Activated naive CD8-positive, alpha-beta T cell treated with anti-CD3 and anti-CD28 coated beads, Interleukin-2, amount 50 U/mL, for 24 hours (primary cell): ENCODE results near the gene GJA3.

Experiments used
- ATAC-seq: fragments of 150-1000 bp; cut with Tn5 transposase; one replicate; pipeline ENCODE4 v1.10.0; 2021
- DNase-seq: peaks from one replicate; pipeline ENCODE4 v3.0.0; 2021
- H3K27ac Mint-ChIP-seq: one replicate; pipeline ENCODE4 v1.8.0; 2021; ENCODE audit warnings: mild to moderate bottlenecking, mixed read lengths
- H3K27me3 Mint-ChIP-seq: one replicate; pipeline ENCODE4 v1.8.0; 2021; ENCODE audit warnings: mixed read lengths
- H3K36me3 Mint-ChIP-seq: one replicate; pipeline ENCODE4 v1.8.0; 2021; ENCODE audit warnings: low read depth, mixed read lengths
- H3K4me1 Mint-ChIP-seq: one replicate; pipeline ENCODE4 v1.8.0; 2021; ENCODE audit warnings: mixed read lengths
- H3K4me3 Mint-ChIP-seq: one replicate; pipeline ENCODE4 v1.8.0; 2021; ENCODE audit warnings: mild to moderate bottlenecking, moderate library complexity, mixed read lengths
- H3K9me3 Mint-ChIP-seq: one replicate; pipeline ENCODE4 v1.8.0; 2021; ENCODE audit warnings: mixed read lengths

GJA3 gene

DNA sequence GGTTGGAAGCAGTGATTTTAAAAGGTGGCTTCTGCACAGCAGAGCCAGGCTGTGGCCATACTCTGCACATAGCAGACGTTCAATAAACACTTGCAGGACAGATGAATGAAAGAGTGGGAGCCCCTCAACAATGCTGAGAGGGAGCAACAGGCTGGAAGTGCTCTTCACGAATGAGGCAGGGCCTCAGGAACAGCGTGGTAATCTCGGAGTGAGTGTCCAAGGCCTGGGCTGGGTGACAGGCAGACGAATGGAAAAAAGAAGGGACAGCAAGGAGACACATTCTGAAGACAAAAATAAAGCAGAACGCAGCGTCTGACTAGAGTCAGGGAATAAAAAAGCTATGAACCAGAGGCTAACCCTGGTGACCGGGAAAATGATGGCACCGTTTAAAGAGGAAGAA lies 11.1 kb downstream of the GJA3 start:
- Mint-ChIP-seq H3K27me3 (peaks cover 18% of the 10 kb centered on the region), H3K4me1 (no peaks in the 10 kb centered on the region), H3K27ac (no peak overlapping the region), H3K9me3 (no peaks in the 10 kb centered on the region), H3K4me3 (no peak overlapping the region), H3K36me3 (no peaks in the 10 kb centered on the region)
- DNase-seq (no peak), ATAC-seq (no peak)

DNA sequence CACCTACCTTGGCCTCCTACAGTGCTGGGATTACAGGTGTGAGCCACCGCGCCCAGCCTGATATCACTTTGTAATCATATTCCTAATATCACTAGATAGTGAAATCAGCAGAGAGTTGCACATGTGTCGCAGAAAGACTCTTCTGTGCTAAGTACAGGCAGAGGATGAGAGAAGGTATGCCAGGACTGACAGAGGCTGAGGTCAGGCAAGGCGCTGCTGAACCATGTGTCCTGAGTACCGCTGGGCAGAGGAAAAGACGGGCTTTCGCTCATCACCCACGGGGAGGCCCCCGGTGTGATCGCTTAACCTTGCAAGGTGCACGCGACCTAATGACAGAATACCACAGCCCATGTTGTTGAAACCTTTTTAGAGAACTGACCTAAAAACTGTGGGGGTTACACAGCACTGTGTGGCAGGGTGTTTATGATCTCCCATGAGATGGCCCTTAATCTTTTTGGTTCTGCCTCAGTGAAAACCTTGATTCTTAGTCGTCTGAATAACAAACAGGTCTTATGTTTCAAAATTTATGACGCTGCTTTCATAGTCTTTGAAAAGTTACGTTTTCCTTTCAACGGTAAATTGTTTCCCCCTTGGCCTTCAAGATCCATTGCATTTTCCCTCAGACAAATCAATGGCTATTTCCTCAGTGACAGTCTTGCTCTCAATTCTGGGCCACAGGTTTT lies 12.2 kb downstream of the GJA3 start:
- no peaks in the 10 kb centered on the region for H3K4me1 Mint-ChIP-seq
- H3K36me3 Mint-ChIP-seq: no peaks in the 10 kb centered on the region
- H3K9me3 Mint-ChIP-seq: no peaks in the 10 kb centered on the region
- no peak overlapping the region for H3K4me3 Mint-ChIP-seq
- DNase-seq (no peak), ATAC-seq (no peak)
- H3K27me3 Mint-ChIP-seq: peaks cover 24% of the 10 kb centered on the region
- H3K27ac Mint-ChIP-seq: no peak overlapping the region

DNA sequence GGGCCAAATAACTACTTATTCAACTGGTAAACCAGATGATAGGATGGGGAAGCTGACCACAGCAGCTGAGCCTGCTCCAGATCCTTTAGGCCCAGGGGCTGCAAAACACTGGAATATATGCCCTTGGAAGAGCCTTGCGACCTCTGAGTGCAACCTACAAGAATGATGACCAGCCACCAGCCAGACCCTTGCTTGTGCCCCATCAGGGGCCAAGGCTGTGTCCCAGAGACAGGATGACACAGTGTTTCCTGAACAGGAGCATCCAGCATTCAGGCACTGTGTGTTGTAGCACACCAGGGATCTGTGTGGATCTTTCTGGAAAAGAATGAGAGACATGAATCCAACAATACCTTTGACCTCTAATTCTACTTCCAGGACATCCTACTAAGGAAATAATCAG lies 14.5 kb downstream of the GJA3 start:
- H3K36me3 Mint-ChIP-seq: no peaks in the 10 kb centered on the region
- H3K4me1 Mint-ChIP-seq: peaks cover 5% of the 10 kb centered on the region
- H3K27me3 Mint-ChIP-seq: peaks cover 39% of the 10 kb centered on the region
- H3K9me3 Mint-ChIP-seq: no peaks in the 10 kb centered on the region
- no peak for ATAC-seq
- no peak overlapping the region for H3K4me3 Mint-ChIP-seq
- no peak for DNase-seq
- H3K27ac Mint-ChIP-seq: no peak overlapping the region

DNA sequence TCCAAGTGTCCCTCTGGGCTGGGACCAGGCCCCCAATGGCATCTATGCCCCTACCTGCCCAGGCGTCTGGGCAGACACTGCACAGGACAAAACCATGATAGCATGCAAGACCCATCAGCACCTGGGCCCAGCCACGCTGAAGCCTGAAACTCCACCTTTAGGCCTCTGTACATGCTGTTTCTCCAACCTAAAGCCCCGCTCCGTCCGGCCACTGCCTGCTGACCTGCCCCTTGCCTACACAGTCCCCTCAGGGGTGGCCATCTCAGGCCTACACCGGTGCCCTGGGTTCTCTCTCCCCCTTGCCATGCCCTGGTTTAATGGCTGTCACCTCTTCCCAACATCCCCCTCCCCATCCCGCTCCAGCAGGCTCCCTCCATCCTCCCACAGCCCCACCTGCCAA lies 15.3 kb downstream of the GJA3 start:
- Mint-ChIP-seq H3K4me1 (peaks cover 5% of the 10 kb centered on the region), H3K9me3 (no peaks in the 10 kb centered on the region), H3K27me3 (peaks cover 46% of the 10 kb centered on the region), H3K4me3 (no peak overlapping the region), H3K27ac (no peak overlapping the region), H3K36me3 (no peaks in the 10 kb centered on the region)
- no peak for ATAC-seq
- no peak for DNase-seq

DNA sequence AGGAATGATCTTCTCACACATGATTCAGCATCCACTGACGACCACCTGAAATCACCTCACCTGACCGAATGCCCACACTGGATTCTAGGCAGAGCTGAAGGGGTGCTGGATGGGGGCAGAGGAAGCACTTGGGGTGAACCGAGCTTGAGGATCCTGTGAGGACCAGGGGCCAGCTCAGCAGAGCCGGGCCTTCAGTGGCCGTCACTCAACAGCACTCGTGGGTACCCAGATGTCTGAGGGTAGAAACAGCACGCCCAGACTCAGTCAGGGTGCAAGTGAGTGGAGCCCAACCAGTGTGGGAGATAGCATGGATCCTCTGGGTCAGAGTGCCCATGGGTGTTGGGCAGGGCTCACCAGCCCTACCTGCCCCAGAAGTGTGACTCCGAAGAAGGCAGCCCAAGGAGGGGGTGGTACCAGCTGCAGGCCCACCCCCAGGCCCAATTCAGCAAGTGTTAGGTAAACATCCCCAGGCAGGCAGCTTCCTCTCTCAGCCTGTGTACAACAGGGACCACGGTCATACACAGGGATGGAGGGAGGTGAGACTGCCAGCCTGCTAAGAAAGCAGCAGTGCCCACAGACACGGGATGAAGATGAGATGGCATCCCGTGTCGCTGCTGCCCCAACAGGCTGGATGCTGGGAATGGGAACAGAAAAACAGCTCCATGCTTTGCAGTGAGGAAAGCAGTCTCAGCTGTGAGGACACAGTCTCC lies 16.6 kb downstream of the GJA3 start:
- no peak overlapping the region for H3K4me3 Mint-ChIP-seq
- H3K9me3 Mint-ChIP-seq: no peaks in the 10 kb centered on the region
- no peak for ATAC-seq
- no peaks in the 10 kb centered on the region for H3K36me3 Mint-ChIP-seq
- H3K27ac Mint-ChIP-seq: no peak overlapping the region
- no peak for DNase-seq
- peaks cover 47% of the 10 kb centered on the region for H3K27me3 Mint-ChIP-seq
- peaks cover 5% of the 10 kb centered on the region for H3K4me1 Mint-ChIP-seq

DNA sequence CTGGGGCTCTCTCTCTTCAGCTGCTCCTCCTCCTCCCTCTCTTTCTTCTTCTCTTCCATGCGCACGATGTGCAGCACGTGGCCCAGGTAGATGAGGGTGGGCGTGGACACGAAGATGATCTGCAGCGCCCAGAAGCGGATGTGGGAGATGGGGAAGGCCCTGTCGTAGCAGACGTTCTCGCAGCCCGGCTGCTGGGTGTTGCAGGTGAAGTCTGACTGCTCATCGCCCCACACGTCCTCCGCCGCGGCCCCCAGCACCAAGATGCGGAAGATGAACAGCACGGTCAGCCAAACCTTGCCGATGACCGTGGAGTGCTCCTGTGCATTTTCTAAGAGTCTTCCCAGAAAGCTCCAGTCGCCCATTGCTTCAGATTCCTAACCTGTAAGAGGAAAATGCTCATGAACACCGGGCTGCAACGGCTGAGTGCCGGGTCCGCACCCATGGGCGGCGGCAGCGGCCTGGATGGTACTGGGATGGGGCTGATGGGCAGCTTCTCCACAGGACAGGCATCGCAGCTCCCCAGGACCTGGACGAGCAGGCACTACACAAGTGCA lies 17.8 kb downstream of the GJA3 start:
- no peak for DNase-seq
- no peak overlapping the region for H3K4me3 Mint-ChIP-seq
- no peaks in the 10 kb centered on the region for H3K36me3 Mint-ChIP-seq
- H3K9me3 Mint-ChIP-seq: no peaks in the 10 kb centered on the region
- peaks cover 55% of the 10 kb centered on the region for H3K27me3 Mint-ChIP-seq
- no peak for ATAC-seq
- peaks cover 5% of the 10 kb centered on the region for H3K4me1 Mint-ChIP-seq
- no peak overlapping the region for H3K27ac Mint-ChIP-seq

DNA sequence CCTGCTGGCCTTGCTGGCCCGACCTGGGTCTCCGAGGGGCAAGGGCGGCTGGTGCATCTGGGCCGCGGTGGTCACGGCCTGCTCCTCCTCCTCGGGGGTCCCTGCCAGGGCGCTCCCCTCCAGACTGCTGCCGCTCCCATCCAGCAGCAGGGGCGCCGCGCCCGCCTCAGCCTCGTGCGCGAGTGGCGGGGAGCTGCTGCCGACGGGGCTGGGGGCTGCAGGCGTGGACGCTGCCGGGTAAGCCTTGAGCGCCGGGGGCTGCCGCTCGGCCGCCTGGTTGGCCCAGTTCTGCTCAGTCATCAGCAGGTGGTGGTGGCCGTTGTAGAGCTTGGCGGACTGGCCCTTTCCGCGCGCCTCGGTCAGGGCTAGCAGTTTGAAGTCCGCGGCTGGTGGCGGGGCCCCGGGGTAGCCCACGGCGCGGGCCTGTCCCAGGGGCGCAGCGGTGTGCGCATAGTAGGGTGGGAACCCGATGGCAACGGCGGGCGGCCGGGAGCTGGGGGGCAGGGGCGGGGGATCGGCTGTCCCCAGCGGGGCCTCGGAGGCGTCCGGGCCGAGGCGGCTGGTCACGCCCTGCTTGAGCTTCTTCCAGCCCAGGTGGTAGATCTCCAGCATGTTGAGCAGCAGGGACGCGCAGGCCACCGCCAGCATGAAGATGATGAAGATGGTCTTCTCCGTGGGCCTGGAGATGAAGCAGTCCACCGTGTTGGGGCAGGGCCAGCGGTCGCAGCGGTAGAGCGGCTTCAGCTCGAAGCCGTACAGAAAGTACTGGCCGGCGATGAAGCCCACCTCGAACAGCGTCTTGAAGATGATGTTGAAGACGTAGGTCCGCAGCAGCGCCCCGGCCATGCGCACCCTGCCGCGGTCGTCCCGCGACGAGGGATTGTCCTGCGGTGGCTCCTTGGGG lies 18.6 kb downstream of the GJA3 start:
- Mint-ChIP-seq H3K4me1 (peaks cover 5% of the 10 kb centered on the region), H3K9me3 (no peaks in the 10 kb centered on the region), H3K27me3 (peaks cover 58% of the 10 kb centered on the region)

DNA sequence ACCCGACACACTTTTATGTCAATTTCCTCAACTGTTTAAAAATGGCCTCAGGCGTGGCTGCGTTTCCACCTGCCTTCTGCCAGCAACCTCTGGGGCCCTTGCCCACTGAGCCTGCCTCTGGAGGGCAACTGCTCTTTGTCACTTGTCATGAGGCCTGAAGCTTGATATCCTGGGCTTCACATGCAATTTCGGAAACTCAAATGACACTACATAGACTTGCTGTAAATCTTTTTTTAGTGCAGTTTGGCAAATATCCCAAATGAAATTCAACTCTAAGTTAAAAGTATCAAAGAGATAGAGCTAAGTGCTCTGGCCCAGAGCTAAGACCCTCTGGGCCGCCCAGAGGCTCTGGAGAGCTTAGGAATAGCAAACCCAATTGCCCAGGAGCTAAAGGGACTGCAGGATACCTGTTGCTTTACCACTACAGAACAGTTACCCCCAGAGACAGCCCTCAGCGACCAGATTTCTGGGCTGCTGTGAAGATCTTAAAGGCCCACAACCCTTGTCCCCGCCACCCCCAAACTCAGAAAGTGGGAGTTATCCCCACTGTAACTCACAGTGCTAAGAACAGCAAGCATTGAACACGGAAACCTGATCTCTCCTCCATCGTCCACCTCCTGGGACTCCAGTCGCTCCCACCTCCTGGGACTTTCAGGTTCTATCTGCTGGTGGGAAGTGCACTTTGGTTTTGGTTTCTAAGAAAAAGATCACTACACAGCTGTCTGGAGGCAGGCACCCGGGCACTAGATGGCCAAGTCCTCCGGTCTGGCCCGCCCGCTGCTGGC lies 19.4 kb downstream of the GJA3 start:
- Mint-ChIP-seq H3K4me3 (no peak overlapping the region), H3K9me3 (no peaks in the 10 kb centered on the region), H3K27me3 (peaks cover 64% of the 10 kb centered on the region), H3K27ac (no peak overlapping the region), H3K4me1 (peaks cover 7% of the 10 kb centered on the region), H3K36me3 (no peaks in the 10 kb centered on the region)
- DNase-seq (no peak), ATAC-seq (no peak)

More for the DNA sequence above, 18.6 kb downstream of the GJA3 start:
- Mint-ChIP-seq H3K36me3 (no peaks in the 10 kb centered on the region), H3K4me3 (no peak overlapping the region), H3K27ac (no peak overlapping the region)
- ATAC-seq (no peak), DNase-seq (no peak)

DNA sequence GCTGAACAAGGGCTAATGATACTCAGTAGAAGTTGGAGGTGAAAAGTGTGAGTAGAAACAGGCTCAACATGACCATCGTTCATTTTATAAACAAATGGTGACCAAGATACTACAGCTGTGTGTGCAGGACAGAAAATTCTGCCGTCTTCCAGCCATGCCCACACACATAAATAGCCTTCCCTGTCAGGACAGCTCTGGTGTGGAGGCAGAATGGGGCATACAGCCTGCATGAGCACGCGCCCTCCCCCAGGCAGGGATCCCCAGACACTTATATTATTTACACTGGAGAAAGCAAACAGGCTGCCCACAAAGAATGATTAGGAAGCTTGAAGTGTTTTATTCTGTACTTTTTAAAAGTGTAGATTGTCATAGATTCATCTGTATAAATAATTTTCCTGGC lies 20.4 kb downstream of the GJA3 start:
- Mint-ChIP-seq H3K4me3 (no peak overlapping the region), H3K27ac (no peak overlapping the region), H3K27me3 (peaks cover 65% of the 10 kb centered on the region), H3K36me3 (no peaks in the 10 kb centered on the region), H3K4me1 (peaks cover 7% of the 10 kb centered on the region), H3K9me3 (no peaks in the 10 kb centered on the region)
- DNase-seq (no peak), ATAC-seq (no peak)

DNA sequence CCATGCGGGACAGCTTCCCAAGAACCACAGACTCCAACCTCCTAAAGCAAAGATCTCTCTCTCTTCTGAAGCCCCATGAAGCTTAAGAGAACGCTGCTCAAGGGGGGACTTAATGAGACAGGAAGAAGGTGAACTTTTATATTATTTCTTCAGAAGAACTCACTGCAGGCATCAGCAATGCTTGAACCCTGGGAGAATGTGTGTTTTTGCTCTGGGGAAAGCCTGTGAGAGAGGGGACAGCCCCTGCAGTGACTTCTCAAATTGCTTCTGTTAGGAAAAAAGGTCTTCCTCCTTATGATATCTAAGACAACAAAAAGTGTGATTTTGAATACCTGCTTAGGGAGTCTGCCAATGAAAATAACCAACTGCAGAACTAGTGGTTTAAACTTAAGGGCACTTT lies 23.0 kb downstream of the GJA3 start:
- Mint-ChIP-seq H3K4me1 (peaks cover 5% of the 10 kb centered on the region), H3K4me3 (no peak overlapping the region), H3K27me3 (peaks cover 57% of the 10 kb centered on the region), H3K9me3 (no peaks in the 10 kb centered on the region), H3K36me3 (no peaks in the 10 kb centered on the region), H3K27ac (no peak overlapping the region)
- no peak for DNase-seq
- ATAC-seq: no peak

DNA sequence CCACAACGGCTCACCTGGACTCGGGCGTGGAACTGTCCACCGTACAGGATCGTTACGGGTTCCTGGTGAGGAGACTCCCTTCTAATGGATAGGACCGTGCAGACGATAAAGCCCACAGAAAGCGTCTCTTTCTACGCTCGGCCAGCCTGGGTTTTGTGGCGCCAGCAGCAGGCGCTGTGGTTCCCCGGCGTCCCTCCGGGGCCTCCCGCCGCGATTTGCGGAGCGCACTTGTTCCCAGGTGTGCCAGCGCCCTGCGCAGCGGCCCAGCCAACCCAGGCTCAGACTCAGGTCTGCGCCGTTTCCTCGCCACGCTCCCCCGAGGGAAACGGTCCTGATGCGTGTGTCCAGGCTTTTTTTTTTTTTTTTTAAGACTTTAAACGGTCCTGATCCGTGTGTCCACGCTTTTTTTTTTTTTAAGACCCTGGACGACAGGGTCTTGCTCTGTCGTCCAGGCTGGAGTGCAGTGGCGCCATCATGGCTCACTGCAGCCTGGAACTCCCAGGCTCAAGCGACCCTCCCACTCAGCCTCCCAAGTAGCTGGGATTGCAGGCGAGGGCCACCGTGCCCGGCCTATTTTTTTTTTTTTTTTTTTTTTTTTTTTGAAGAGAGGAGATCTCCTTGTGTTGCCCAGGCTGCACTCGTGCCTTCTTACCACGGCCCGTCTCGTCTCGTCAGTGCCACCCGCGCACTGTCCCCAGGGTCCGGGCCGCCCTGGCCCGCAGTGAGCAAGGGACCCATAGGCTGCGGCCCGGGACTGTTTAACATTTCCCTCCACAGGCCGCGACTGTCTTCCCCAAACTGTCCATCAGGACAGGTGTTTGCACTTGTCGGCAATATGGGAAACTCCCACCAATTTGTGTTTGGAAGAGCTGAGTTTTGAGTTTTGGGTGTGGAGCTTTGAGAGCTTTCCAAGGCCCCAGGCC lies 23.8 kb downstream of the GJA3 start:
- ATAC-seq: peak; percentile 71
- peaks cover 58% of the 10 kb centered on the region for H3K27me3 Mint-ChIP-seq
- H3K9me3 Mint-ChIP-seq: no peaks in the 10 kb centered on the region
- H3K4me3 Mint-ChIP-seq: no peak overlapping the region
- no peak overlapping the region for H3K27ac Mint-ChIP-seq
- peak; percentile 60 for DNase-seq
- no peaks in the 10 kb centered on the region for H3K36me3 Mint-ChIP-seq
- peaks cover 4% of the 10 kb centered on the region for H3K4me1 Mint-ChIP-seq

DNA sequence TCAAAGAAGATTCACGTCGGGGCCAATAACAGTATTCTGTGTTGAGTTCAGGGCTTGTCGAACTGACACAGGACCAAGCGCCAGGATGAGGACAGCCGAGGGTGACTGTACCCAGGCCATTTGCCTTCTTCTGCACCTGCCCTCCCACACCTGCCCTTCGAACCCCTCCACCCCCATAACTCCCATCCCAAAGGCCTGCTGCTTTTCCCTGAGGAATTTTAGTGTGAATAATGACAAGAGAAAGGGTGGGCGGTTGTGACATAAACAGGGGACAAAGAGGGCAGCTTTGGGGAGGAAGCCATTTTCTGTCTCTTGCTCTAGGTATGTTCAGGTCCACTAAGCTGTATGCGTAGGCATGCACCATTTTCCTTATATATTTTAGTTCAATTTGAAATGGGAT lies 26.1 kb downstream of the GJA3 start:
- H3K4me1 Mint-ChIP-seq: peaks cover 3% of the 10 kb centered on the region
- H3K36me3 Mint-ChIP-seq: no peaks in the 10 kb centered on the region
- H3K9me3 Mint-ChIP-seq: no peaks in the 10 kb centered on the region
- ATAC-seq (no peak), DNase-seq (no peak)
- H3K4me3 Mint-ChIP-seq: no peak overlapping the region
- peaks cover 42% of the 10 kb centered on the region for H3K27me3 Mint-ChIP-seq
- H3K27ac Mint-ChIP-seq: no peak overlapping the region

DNA sequence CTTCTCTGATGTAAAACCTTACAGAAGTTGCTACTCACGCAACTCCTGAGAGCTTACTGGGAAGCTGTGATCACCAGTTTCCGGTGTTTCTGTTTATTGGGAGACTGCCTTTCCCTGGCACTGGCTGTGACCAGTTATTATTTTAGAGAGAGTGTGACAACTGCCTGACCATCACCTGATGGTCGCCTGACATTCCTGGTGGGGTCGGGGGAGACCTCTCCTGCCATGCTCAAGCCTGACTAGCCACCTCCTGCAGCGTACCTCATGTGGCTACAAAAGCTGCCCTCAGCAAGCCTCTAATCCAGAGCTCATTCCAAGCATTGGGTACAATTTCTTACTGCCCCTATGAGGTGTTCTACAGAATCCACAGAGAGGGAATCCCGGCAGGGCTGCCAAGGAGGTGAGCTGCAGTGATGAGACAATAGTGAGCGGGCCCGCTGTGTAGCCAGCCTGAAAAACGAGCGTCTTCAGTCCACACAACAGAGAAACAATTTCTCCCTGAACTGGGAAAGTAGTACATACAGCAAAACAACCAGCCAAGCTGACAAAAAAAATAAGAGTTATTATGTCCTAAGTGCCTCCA lies 28.7 kb downstream of the GJA3 start:
- H3K36me3 Mint-ChIP-seq: no peaks in the 10 kb centered on the region
- DNase-seq: no peak
- no peak overlapping the region for H3K4me3 Mint-ChIP-seq
- H3K27me3 Mint-ChIP-seq: peaks cover 33% of the 10 kb centered on the region
- no peak for ATAC-seq
- peaks cover 6% of the 10 kb centered on the region for H3K4me1 Mint-ChIP-seq
- no peaks in the 10 kb centered on the region for H3K9me3 Mint-ChIP-seq
- no peak overlapping the region for H3K27ac Mint-ChIP-seq
